GM19372 (cell line): ENCODE data around the gene IL1RAPL1.

Experiments
- ATAC-seq: cut with Tn5 transposase; IDR thresholded peaks from one replicate; pipeline ENCODE4 v1.9.1; 2021; ENCODE audit warnings: mild to moderate bottlenecking, low read depth, moderate library complexity; ENCODE audit not compliant: unreplicated experiment

IL1RAPL1 gene

DNA sequence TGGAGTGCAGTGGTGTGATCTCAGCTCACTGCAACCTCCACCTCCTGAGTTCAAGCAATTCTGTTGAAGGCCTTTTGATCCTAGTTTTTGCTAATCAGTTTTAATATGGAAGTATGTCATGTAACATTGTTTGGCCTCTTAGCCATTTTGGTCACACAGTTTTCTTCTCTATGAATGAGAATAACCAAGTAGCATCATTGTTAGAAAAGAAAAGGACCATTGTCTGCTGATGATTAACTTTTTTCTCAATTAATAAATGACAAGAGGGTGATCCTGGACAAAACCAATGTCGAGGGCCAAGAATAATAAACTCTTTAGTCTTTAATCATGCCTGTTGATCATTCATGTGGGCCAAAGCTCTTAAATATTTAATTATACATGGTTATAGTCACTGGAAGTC is 1338.8 kb downstream of the IL1RAPL1 start:
- ATAC-seq, result no peak

GRCh38 chrX:29926659-29927058 is 1339.4 kb downstream of the IL1RAPL1 start:
- no peak for ATAC-seq

DNA sequence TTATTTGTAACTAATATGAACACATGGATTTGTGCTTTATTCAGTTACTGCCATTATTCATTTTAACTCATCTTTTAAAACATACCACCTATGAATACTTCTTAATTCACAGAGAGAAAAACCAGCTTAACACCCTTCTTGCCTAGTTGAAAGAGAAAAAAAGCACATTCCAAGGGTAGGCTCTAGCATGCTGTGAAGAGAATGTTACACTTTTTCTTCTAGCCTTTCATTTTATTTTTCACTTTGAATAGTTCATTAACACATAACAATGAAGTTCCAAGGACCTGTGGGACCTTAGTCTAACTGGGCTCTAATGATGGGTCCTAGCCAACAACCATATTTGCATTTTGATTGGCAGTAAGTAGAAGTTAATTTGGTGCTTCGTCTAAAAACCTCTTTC is 1348.2 kb downstream of the IL1RAPL1 start:
- no peak for ATAC-seq

DNA sequence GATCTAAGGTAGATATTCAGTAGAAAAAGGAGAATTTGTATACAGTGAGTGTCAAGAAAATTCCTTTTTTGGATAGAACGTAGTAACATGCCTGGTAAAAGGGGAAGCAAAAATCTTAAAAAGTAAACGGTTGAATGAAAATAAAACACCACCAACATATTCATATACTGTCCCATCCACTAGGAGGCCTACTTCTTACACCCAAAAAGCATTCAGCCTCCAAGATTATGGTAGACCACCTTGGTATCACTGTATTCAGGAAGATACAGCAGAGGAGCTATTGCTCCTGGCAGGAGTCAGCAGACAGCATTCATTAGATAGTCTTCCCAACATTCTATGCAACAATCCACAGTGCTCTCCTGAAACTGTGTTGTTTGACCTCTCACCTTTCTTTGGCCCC is 1353.5 kb downstream of the IL1RAPL1 start:
- no peak for ATAC-seq

DNA sequence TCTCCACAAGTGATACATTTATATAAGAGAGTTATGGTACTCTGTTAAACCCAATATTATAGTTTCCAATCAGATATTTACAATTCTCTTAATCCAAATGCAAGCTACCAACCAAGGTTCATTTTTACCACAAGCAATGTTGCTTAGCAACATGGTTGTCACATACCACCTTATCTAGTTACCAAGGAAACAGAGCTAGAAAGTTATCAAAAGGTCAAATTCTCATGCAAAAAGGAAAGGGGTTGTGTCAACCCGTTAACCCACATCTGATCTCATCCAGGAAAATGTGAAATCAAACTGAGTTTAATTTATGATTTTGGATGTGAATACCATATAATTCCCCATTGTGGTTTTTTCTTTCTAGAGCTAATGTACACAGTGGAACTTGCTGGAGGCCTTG is 1354.0 kb downstream of the IL1RAPL1 start:
- no peak for ATAC-seq

GRCh38 chrX:29947225-29947624 is 1360.0 kb downstream of the IL1RAPL1 start:
- ATAC-seq, result no peak

DNA sequence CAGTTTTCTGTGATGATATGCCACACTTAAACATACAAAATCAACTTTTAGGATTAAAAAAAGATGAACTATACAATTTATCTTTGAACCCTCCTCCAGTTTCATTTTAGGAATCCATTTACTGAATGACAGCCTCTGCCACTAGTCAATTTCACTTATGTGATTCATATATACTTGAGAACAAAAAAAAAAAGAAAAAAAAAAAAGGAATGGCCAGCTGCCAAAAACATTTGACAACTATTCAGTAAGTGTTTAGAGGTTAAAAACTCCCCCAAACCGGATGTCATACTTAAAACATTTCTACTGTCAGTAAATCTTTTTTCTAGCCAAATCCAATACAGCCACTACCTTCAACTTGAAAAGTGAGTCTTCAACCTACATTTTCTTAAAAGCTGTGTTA is 1361.4 kb downstream of the IL1RAPL1 start:
- ATAC-seq, result no peak

GRCh38 chrX:29952016-29952415 is 1364.8 kb downstream of the IL1RAPL1 start:
- no peak for ATAC-seq

DNA sequence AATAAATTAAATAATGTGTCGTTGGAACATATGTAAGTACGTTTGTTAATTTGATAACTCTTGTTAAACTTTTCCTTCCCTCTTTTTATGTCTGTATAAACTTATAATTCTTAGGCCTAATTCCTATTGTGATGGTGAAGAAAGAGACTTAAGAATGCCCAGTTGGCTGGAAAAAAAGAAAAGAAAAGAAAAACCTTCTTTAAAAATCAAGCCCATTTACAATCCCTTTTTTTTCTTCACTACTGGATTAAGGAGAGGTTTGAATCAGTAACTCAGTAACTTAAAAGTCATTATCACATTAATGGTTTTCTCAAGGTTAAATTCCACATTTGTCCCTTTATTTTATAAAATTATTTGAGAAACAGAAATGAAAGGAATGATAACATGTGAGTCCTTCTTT is 1374.8 kb downstream of the IL1RAPL1 start:
- ATAC-seq, result no peak

DNA sequence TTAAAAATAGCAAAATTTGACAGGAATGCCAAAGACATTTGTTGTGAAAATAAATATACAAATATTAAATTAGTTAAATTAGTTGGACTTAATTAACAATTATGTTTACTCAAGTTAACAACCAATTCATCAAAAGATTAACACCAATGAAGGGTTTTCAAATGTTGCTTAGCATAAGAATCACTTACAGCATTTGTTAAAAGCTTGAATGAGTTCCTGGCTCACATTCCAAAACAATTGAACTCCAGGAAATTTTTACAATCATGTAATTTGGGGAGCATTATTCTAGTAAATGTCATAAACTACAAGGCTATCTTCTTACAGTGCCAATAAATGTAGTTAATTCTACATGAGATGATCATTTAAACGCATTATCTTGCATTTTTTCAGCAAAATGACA is 1378.4 kb downstream of the IL1RAPL1 start:
- no peak for ATAC-seq

DNA sequence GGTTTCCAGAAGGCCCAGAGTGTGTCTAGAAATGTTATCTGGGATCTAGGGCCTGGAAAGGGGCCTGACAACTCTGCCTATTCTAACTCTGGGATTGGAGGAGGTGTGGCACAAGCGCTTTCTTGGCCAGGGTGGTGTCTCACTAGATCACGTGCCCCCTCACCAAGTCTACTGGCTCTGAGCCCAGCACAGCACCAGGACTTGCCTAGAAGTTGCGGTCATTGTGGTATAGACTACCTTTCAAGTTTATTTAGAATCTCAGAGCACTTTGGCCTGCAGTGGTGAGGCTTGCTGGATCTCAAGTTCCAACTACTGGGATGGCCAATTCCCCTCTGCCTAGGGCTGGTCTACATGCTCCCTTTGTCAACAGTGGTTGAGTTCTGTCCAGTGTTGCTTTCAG is 1404.8 kb downstream of the IL1RAPL1 start:
- ATAC-seq, result no peak

DNA sequence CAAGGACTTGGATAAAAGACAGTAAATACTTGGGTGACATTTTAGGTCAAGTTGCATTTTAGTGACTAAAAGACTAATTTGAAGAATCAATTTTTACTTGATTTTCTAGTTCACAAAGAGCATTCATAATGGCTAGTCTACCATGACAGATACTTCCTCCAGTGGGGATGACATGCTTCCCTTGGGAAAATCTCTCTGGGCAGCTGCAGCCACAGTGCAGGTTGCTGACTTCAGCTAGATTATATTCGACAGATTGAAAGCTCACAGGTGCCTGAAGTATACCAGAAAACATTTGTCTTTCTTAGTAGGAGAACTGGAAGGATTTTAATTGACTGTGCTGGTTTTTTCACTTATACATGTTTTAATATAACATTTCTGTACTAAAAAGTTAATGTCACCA is 1418.6 kb downstream of the IL1RAPL1 start:
- ATAC-seq, result no peak
